C4-2B (cell line): ENCODE measurements around the gene XCL2.

ENCODE experiments used
- ZFX ChIP-seq: fragments of 450-650 bp; IDR thresholded peaks from 2 replicates; pipeline ENCODE4 v1.6.1; 2017
- TF ChIP-seq, protein P1 (sequence below): fragments of 450-650 bp; conservative IDR thresholded peaks from 2 replicates; pipeline ENCODE4 v1.5.1; 2017; ENCODE audit warnings: mild to moderate bottlenecking

DNA sequence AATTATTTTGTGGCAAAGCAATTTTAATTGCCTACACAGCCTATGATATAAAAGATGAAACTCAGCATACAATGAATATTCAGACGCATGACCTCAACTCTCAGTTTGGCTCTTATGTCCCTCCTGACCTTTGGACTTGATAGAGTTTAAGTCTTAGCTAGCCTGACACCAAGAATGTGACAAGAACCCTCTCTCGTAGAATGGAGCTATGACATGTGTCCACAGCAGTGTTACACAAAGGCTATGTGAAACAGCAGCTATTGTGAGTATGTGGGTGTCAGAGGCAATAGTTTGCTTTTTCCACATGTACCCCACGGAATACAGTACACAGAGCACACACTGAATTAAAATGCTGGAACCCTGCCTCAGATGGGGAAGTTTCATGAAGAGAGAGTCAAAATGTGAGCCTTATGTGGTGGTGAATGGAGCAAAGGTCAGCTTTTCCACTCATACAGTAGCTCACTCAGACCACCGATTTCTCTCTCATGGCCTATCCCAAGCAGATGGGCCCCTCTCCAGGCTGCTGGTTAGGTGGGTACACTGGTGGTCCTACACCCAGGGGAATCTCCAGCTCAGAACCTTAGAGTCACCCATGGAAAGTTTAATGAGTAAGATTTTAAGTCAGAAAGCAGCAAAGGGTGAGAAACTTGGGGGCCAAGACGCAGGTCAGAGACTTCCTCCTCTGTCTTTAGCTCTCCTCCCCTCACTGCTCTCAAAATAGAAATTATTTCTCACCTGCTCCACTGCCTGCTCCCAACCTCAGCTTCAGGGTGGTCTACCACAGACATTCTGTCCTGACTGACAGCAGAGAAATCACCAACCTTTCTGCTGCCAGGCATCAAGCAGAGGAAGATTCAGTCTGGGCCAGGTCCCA is 10.1 kb upstream of the XCL2 start:
- TF ChIP-seq, protein P1, sequence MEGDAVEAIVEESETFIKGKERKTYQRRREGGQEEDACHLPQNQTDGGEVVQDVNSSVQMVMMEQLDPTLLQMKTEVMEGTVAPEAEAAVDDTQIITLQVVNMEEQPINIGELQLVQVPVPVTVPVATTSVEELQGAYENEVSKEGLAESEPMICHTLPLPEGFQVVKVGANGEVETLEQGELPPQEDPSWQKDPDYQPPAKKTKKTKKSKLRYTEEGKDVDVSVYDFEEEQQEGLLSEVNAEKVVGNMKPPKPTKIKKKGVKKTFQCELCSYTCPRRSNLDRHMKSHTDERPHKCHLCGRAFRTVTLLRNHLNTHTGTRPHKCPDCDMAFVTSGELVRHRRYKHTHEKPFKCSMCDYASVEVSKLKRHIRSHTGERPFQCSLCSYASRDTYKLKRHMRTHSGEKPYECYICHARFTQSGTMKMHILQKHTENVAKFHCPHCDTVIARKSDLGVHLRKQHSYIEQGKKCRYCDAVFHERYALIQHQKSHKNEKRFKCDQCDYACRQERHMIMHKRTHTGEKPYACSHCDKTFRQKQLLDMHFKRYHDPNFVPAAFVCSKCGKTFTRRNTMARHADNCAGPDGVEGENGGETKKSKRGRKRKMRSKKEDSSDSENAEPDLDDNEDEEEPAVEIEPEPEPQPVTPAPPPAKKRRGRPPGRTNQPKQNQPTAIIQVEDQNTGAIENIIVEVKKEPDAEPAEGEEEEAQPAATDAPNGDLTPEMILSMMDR = no peak
- no peak for TF ChIP-seq ZFX
